ENCODE data around the gene APC. TPM values are rescaled to one million over a fixed set of nuclear protein-coding genes. Genes with fewer than 3 reads are reported as not detected.

Gene APC
- total RNA-seq, 2 donors from 2014 or later = 17.4 to 24.5 TPM

DNA sequence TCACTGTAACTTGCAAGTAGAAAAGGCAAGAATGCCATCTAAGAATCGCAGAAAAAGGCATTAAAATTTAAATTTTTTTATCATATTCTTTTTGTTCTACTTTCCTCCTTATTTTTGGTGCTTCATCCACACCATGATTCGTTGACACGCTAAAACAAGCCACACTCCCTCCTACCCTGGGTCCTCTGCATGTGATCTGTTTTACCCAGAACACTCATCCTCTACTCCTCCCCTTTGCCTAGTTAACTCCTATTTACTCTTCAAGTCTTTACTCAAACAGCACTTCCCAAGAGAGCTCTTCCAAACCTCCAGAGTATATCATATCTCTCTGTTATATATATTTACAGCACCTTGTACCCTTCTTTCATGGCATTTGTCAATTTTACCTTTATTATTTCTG is 62.0 kb downstream of the APC start:
- no peak overlapping the region for H3K27ac Mint-ChIP-seq
- no peak for DNase-seq (ENCODE audit: low spot score in 2 of 2)
- no peak for ATAC-seq
- H3K36me3 Mint-ChIP-seq = peaks cover 0 to 4% of the 10 kb centered on the region in 2 donors
- no peaks in the 10 kb centered on the region for H3K9me3 Mint-ChIP-seq

GRCh38 chr5:112800891-112801290 is 63.2 kb downstream of the APC start:
- ATAC-seq = no peak

DNA sequence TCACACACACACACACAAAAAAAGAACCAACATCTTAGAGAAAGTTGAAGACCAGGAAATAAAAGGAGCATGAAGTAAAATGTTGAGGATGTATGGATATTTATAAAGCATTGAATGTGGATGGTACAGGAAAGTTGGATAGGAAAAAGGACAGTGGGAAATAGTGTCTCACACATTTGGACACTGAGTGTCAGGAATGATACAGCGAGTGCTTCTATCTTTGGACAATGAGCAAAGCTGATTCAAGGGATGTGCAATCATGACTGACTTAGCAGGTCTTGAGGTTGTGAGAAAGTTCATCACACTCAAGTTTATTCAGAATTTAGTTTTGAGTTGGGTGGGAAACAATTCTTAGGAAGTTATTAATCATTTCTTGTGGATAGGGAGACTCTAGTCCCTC is 73.3 kb downstream of the APC start:
- Mint-ChIP-seq H3K27ac (no peak overlapping the region), H3K36me3 (peaks cover 1 to 9% of the 10 kb centered on the region in 2 donors), H3K9me3 (no peaks in the 10 kb centered on the region)
- ATAC-seq (no peak), DNase-seq (ENCODE audit: low spot score in 2 of 2) (no peak)

More at GRCh38 chr5:112800891-112801290, 63.2 kb downstream of the APC start:
- DNase-seq (ENCODE audit: low spot score in 2 of 2) = no peak
- Mint-ChIP-seq H3K9me3 (no peaks in the 10 kb centered on the region), H3K36me3 (peaks cover 0 to 8% of the 10 kb centered on the region in 2 donors), H3K27ac (no peak overlapping the region)

DNA sequence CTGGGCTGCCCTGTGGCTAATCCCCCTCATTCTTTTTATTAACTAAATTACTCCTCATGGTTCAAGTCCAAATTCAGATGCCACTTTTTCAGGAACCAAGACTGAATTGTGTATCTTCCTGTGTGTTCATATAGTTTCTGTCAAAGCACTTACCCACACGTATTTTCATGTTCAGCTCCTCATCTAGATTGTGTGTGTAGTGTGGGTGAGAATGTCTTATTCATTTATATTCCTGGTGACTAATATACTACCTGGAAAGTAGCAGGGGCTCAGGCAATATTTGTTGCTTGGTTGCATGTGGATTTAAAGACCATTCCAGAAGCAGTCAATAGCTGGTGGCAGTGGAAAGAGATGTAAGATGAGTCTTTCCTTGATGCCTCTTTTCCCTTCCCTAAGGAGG is 74.9 kb downstream of the APC start:
- H3K9me3 Mint-ChIP-seq = no peaks in the 10 kb centered on the region
- peak overlapping the region in 1 of 2 donors; percentile 51 for H3K27ac Mint-ChIP-seq
- no peak for DNase-seq (ENCODE audit: low spot score in 2 of 2)
- peak; percentile 29 to 76 for ATAC-seq
- peaks cover 0 to 12% of the 10 kb centered on the region in 2 donors for H3K36me3 Mint-ChIP-seq

GRCh38 chr5:112820246-112820645 is 82.6 kb downstream of the APC start:
- ATAC-seq = no peak
- no peak for DNase-seq (ENCODE audit: low spot score in 2 of 2)
- Mint-ChIP-seq H3K9me3 (no peaks in the 10 kb centered on the region), H3K36me3 (peaks cover 5 to 6% of the 10 kb centered on the region in 2 donors), H3K27ac (no peak overlapping the region)

GRCh38 chr5:112822456-112822855 is 84.8 kb downstream of the APC start:
- Mint-ChIP-seq H3K36me3 (peaks cover 0 to 6% of the 10 kb centered on the region in 2 donors), H3K27ac (peak overlapping the region in 1 of 2 donors; percentile 35), H3K9me3 (no peaks in the 10 kb centered on the region)
- DNase-seq (ENCODE audit: low spot score in 2 of 2) (no peak), ATAC-seq (no peak)

DNA sequence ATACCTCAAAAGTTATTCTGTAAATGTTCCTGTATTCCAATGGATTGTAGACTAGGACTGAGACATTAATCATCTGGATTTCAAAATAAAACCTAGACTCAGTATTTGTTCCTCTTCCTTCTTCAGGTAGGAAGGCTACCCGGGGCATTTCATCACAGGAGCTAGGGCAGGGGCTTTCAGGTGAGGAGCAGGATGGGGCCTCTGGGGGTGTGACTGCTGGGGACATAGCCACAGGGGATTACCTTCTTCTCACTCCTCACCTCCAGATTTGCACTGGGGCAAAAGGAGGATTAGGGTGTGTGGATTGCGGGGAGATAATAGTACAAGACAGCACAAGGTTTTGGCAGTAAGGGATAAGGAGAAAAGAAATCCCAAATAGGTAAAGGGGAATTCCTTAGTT is 85.5 kb downstream of the APC start:
- peaks cover 0 to 6% of the 10 kb centered on the region in 2 donors for H3K36me3 Mint-ChIP-seq
- DNase-seq (ENCODE audit: low spot score in 2 of 2) = no peak
- peak overlapping the region in 1 of 2 donors; percentile 35 for H3K27ac Mint-ChIP-seq
- no peaks in the 10 kb centered on the region for H3K9me3 Mint-ChIP-seq
- ATAC-seq = no peak

DNA sequence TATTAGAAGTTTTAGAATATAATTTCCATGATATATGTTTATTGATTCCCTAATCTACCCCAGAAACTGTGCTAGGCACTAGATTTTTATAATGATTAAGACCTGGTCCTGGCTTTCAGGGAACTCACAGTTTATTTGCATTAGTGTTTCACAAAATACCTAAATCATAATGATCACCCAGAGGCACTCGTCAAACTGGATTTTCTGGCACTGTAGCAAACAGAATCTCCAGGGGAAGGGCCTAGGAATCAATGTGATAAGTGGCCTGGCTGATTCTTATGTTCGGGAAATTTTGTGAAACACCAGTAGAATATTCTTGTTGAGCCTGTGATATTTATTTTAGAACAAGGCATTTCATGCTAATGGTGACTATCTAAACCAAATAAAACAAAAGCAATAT is 86.0 kb downstream of the APC start:
- DNase-seq (ENCODE audit: low spot score in 2 of 2) (no peak), ATAC-seq (no peak)
- peaks cover 0 to 6% of the 10 kb centered on the region in 2 donors for H3K36me3 Mint-ChIP-seq
- H3K27ac Mint-ChIP-seq = no peak overlapping the region
- H3K9me3 Mint-ChIP-seq = no peaks in the 10 kb centered on the region

GRCh38 chr5:112824197-112824596 is 86.5 kb downstream of the APC start:
- Mint-ChIP-seq H3K27ac (no peak overlapping the region), H3K36me3 (peaks cover 0 to 6% of the 10 kb centered on the region in 2 donors), H3K9me3 (no peaks in the 10 kb centered on the region)
- ATAC-seq (no peak), DNase-seq (ENCODE audit: low spot score in 2 of 2) (no peak)

DNA sequence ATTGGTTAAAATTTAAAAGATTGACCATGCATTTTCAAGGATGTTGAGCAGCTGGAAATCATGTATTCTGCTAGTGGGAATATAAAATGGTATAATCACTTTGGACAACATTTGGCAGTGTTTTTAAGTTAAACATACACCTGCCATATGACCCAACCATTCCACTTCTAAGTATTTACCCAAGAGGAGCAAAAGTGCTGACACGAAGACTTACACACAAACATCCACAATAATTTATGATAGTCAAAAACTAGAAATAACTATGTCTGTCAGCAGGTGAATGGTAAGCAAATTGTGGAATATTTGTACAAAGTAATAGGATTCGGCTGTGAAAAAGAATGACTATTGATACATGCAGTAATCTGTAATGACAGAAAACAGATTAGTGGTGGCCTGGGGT is 92.7 kb downstream of the APC start:
- no peak for ATAC-seq
- DNase-seq (ENCODE audit: low spot score in 2 of 2) = no peak
- peaks cover 0 to under 1% of the 10 kb centered on the region in 2 donors for H3K36me3 Mint-ChIP-seq

DNA sequence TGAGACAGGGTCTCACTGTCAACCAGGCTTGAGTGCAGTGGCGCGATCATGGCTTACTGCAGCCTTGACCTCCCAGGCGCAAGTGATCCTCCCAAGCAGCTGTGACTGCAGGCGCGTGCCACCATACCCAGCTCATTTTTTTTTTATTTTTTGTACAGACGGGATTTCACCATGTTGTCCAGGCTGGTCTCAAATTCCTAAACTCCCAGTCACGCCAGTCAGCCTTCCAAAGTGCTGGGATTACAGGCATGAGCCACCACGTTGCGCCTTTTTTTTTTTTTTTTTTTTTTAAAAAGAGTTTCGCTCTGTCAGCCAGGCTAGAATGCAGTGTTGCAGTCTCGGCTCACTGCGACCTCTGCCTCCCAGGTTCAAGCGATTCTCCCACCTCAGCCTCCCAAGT is 96.3 kb downstream of the APC start:
- Mint-ChIP-seq H3K27ac (no peak overlapping the region), H3K36me3 (peaks cover 10 to 16% of the 10 kb centered on the region in 2 donors), H3K9me3 (no peaks in the 10 kb centered on the region)
- ATAC-seq (no peak), DNase-seq (ENCODE audit: low spot score in 2 of 2) (no peak)

More for the DNA sequence above, 92.7 kb downstream of the APC start:
- H3K9me3 Mint-ChIP-seq = no peaks in the 10 kb centered on the region
- peak overlapping the region in 1 of 2 donors; percentile 3 for H3K27ac Mint-ChIP-seq

DNA sequence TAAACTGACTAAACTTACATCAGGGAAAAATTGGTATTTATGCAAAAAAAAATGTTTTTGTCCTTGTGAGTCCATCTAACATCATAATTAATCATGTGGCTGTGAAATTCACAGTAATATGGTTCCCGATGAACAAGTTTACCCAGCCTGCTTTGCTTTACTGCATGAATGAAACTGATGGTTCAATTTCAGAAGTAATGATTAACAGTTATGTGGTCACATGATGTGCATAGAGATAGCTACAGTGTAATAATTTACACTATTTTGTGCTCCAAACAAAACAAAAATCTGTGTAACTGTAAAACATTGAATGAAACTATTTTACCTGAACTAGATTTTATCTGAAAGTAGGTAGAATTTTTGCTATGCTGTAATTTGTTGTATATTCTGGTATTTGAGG is 106.8 kb downstream of the APC start:
- no peak for DNase-seq (ENCODE audit: low spot score in 2 of 2)
- Mint-ChIP-seq H3K9me3 (no peaks in the 10 kb centered on the region), H3K27ac (no peak overlapping the region), H3K36me3 (no peaks in the 10 kb centered on the region)
- no peak for ATAC-seq

- DNase-seq (ENCODE audit: low spot score in 2 of 2) (no peak), ATAC-seq (no peak)
- Mint-ChIP-seq H3K9me3 (no peaks in the 10 kb centered on the region), H3K36me3 (no peaks in the 10 kb centered on the region), H3K27ac (no peak overlapping the region)
These were observed 108.9 kb downstream of the APC start for GRCh38 chr5:112846556-112846955.

DNA sequence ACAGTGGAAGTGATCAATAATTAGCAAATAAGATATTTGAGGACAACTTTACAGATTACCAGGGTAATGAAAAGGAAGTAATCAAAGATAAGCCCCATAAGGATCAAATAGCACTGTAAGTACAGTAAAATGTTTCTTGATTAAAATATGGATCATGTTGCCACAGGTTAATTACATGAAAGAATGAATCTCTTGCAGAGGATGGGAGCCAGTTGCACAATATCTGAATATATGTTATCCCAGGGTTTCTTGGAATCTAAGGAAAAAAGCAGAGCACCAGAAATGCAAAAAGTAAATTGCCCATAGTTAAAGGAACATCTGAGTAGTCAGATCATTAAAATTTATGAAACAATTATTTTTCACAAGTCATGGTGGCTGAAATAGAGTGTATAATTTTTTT is 109.6 kb downstream of the APC start:
- no peak overlapping the region for H3K27ac Mint-ChIP-seq
- H3K36me3 Mint-ChIP-seq = no peaks in the 10 kb centered on the region
- no peaks in the 10 kb centered on the region for H3K9me3 Mint-ChIP-seq
- no peak for DNase-seq (ENCODE audit: low spot score in 2 of 2)
- no peak for ATAC-seq

DNA sequence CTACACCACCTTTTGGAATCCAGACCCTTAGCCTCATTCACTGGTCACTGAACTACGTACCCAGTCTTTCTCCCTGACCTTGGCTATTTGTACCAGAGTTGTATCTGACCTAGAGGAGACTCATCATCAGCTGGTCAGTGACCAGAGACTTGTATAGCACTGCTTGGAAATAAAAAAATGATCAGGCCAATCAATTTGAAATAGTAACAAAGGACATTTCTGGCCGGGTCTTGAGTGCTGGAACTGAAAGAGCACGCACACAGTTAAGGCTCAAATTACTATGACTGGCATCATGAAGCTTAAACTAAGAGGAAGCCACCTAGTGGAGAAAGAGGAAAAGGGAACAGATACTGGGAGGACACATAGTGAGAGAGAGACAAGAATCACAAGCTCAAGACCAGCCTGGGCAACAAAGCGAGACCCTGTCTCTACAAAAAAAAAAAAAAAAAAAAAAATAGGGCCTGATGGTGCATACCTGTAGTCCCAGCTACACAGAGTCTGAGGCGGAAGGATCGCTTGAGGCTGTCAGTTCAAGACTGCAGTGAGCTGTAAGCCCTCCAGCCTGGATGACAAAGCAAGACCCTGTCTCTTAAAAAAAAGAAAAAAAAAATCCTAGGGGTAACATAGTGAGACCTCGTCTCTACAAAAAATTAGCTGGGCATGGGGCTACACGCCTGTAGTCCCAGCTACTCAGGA is 110.6 kb downstream of the APC start:
- Mint-ChIP-seq H3K36me3 (no peaks in the 10 kb centered on the region), H3K27ac (peak overlapping the region in 1 of 2 donors; percentile 40), H3K9me3 (no peaks in the 10 kb centered on the region)
- ATAC-seq (peak; percentile 90 to 96), DNase-seq (ENCODE audit: low spot score in 2 of 2) (no peak)

GRCh38 chr5:112849912-112850311 is 112.2 kb downstream of the APC start:
- no peak overlapping the region for H3K27ac Mint-ChIP-seq
- ATAC-seq (no peak), DNase-seq (ENCODE audit: low spot score in 2 of 2) (no peak)
- H3K9me3 Mint-ChIP-seq = peaks cover 3% of the 10 kb centered on the region in 2 donors
- H3K36me3 Mint-ChIP-seq = peaks cover 3 to 5% of the 10 kb centered on the region in 2 donors

DNA sequence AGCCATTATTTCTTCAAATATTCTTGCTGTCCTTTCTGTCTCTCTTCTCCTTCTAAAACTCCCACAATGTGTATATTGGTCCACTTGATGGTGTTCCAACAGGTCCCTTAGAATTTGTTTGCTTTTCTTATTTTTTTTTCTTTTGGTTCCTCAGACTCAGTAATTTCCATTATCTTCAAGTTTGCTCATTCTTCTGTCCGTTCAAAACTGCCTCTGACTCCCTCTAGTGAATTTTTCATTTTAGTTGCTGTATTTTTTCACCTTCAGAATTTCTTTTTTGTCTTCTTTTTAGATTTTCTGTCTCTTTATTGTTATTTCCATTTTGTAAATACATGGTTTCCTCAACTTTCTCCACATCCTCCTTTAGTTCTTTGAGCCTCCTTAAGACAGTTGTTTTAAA is 117.0 kb downstream of the APC start:
- Mint-ChIP-seq H3K27ac (no peak overlapping the region), H3K36me3 (peaks cover 9 to 10% of the 10 kb centered on the region in 2 donors), H3K9me3 (peaks cover 6 to 9% of the 10 kb centered on the region in 2 donors)
- DNase-seq (ENCODE audit: low spot score in 2 of 2) = no peak
- no peak for ATAC-seq

GRCh38 chr5:112857866-112858265 is 120.2 kb downstream of the APC start:
- DNase-seq (ENCODE audit: low spot score in 2 of 2) (no peak), ATAC-seq (no peak)
- Mint-ChIP-seq H3K36me3 (peaks cover 27 to 30% of the 10 kb centered on the region in 2 donors), H3K9me3 (peaks cover 6 to 9% of the 10 kb centered on the region in 2 donors), H3K27ac (no peak overlapping the region)
